ENCODE data around the gene CPAMD8. TPM values are rescaled to one million over a fixed set of nuclear protein-coding genes. Genes with fewer than 3 reads are reported as not detected.

CPAMD8 gene
- total RNA-seq, 2 donors from 2014 or later = 134 to 216 TPM

GRCh38 chr19:16867211-16867610 is 159.4 kb downstream of the CPAMD8 start:
- H3K4me1 ChIP-seq (replicated peaks) = no peaks in the 10 kb centered on the region
- no peak for DNase-seq (ENCODE audit: low spot score)
- H3K9me3 ChIP-seq = no peaks in the 10 kb centered on the region
- peaks cover 10 to 20% of the 10 kb centered on the region in 2 donors for H3K36me3 ChIP-seq
- 97% methylated on average over 10 of the region's 10 CpGs for WGBS
- no peak overlapping the region for H3K4me3 ChIP-seq
- no peaks in the 10 kb centered on the region for H3K27me3 ChIP-seq (replicated peaks; ENCODE audit: insufficient read depth)
- intact Hi-C loops (cut with DNase I) = no loop called here
- no peak overlapping the region for H3K27ac ChIP-seq
- TF ChIP-seq POLR2AphosphoS5 (IDR thresholded peaks at IDR 0.05) (no peak), POLR2A (IDR thresholded peaks at IDR 0.05) (no peak)
- TF ChIP-seq, protein P1, sequence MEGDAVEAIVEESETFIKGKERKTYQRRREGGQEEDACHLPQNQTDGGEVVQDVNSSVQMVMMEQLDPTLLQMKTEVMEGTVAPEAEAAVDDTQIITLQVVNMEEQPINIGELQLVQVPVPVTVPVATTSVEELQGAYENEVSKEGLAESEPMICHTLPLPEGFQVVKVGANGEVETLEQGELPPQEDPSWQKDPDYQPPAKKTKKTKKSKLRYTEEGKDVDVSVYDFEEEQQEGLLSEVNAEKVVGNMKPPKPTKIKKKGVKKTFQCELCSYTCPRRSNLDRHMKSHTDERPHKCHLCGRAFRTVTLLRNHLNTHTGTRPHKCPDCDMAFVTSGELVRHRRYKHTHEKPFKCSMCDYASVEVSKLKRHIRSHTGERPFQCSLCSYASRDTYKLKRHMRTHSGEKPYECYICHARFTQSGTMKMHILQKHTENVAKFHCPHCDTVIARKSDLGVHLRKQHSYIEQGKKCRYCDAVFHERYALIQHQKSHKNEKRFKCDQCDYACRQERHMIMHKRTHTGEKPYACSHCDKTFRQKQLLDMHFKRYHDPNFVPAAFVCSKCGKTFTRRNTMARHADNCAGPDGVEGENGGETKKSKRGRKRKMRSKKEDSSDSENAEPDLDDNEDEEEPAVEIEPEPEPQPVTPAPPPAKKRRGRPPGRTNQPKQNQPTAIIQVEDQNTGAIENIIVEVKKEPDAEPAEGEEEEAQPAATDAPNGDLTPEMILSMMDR (IDR thresholded peaks at IDR 0.05) = no peak

GRCh38 chr19:16862826-16863415 is 163.7 kb downstream of the CPAMD8 start:
- WGBS = 81% methylated on average over 10 of the region's 10 CpGs
- Histone ChIP-seq H3K27me3 (replicated peaks; ENCODE audit: insufficient read depth) (no peaks in the 10 kb centered on the region), H3K4me3 (no peak overlapping the region), H3K36me3 (peaks cover 4 to 15% of the 10 kb centered on the region in 2 donors), H3K9me3 (no peaks in the 10 kb centered on the region), H3K4me1 (replicated peaks) (no peaks in the 10 kb centered on the region), H3K27ac (no peak overlapping the region)
- TF ChIP-seq POLR2AphosphoS5 (IDR thresholded peaks at IDR 0.05) = no peak
- TF ChIP-seq, protein P1 (IDR thresholded peaks at IDR 0.05) = no peak
- TF ChIP-seq POLR2A (IDR thresholded peaks at IDR 0.05) = no peak
- intact Hi-C loops (cut with DNase I) = no loop called here
- no peak for DNase-seq (ENCODE audit: low spot score)

GRCh38 chr19:16861834-16862233 is 164.8 kb downstream of the CPAMD8 start:
- Histone ChIP-seq H3K4me3 (no peak overlapping the region), H3K4me1 (replicated peaks) (no peaks in the 10 kb centered on the region), H3K27ac (no peak overlapping the region), H3K9me3 (no peaks in the 10 kb centered on the region), H3K27me3 (replicated peaks; ENCODE audit: insufficient read depth) (no peaks in the 10 kb centered on the region), H3K36me3 (peaks cover 0 to 15% of the 10 kb centered on the region in 2 donors)
- no peak for TF ChIP-seq POLR2A (IDR thresholded peaks at IDR 0.05)
- no peak for DNase-seq (ENCODE audit: low spot score)
- WGBS = 89% methylated on average over 5 of the region's 5 CpGs
- intact Hi-C loops (cut with DNase I) = no loop called here

- Histone ChIP-seq H3K4me1 (replicated peaks) (no peaks in the 10 kb centered on the region), H3K27me3 (replicated peaks; ENCODE audit: insufficient read depth) (no peaks in the 10 kb centered on the region), H3K9me3 (no peaks in the 10 kb centered on the region), H3K27ac (no peak overlapping the region), H3K36me3 (peaks cover 0 to 12% of the 10 kb centered on the region in 2 donors), H3K4me3 (no peak overlapping the region)
- no peak for DNase-seq (ENCODE audit: low spot score)
- 91% methylated on average over 3 of the region's 3 CpGs for WGBS
- TF ChIP-seq, protein P1 (IDR thresholded peaks at IDR 0.05) = no peak
- TF ChIP-seq POLR2AphosphoS5 (IDR thresholded peaks at IDR 0.05) = no peak
- intact Hi-C loops (cut with DNase I) = no loop called here
These were observed 165.6 kb downstream of the CPAMD8 start for GRCh38 chr19:16861011-16861410.

DNA sequence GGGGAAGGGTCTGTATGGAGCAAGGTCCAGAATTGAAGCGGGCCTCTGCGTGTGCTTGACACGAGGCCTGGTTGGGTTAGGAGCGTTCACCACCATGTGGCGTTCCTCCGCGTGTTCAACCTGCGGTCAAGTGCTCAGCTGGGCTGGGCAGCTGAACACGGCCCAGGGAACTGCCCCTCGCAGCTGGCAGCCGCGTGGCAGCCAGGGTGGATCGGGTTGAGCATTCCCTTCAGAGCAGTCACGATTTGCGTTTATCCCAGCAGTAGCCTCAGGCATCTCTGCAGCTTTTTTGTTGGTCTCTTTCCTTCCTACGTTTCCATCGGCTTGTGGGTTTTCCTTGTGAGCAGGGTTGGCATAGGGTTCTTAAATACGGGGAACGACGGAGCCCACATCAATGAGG is 166.5 kb downstream of the CPAMD8 start:
- Histone ChIP-seq H3K36me3 (peaks cover 0 to 3% of the 10 kb centered on the region in 2 donors), H3K9me3 (no peaks in the 10 kb centered on the region), H3K27me3 (replicated peaks; ENCODE audit: insufficient read depth) (no peaks in the 10 kb centered on the region), H3K4me1 (replicated peaks) (no peaks in the 10 kb centered on the region), H3K27ac (no peak overlapping the region), H3K4me3 (no peak overlapping the region)
- intact Hi-C loops (cut with DNase I) = no loop called here
- DNase-seq (ENCODE audit: low spot score) = no peak
- 88% methylated on average over 20 of the region's 20 CpGs for WGBS
- TF ChIP-seq, protein P1 (IDR thresholded peaks at IDR 0.05) = no peak
- TF ChIP-seq POLR2A (IDR thresholded peaks at IDR 0.05) (no peak), POLR2AphosphoS5 (IDR thresholded peaks at IDR 0.05) (no peak)
